Measurements from ENCODE around the gene RNF222. TPM values are rescaled to one million over a fixed set of nuclear protein-coding genes. Genes with fewer than 3 reads are reported as not detected.
A peak's percentile ranks its signal among the peaks of the same experiment; 100 is the strongest.
"Not testable (repeated sequence)": the region's sequence is repeated elsewhere in the genome, so short reads cannot be mapped to it uniquely, and the experiment has no call there.

RNF222 gene
- polyA plus RNA-seq, 1 donor (not counting 4 experiments of a cell fraction or from before 2014, with no cell fraction given) = 0.18 TPM

GRCh38 chr17:8382052-8382879, 15.4 kb downstream of the RNF222 start:
- H4K20me1 ChIP-seq (ENCODE audit: control insufficient read depth, extremely low read depth, insufficient read depth, low read length) = peaks cover 18% of the 10 kb centered on the region
- H3K9ac ChIP-seq (ENCODE audit: control insufficient read depth, extremely low read depth, insufficient read depth, low read length) = peak overlapping the region; percentile 79
- H2AFZ ChIP-seq (ENCODE audit: control insufficient read depth, low read length) = no peak overlapping the region
- H3K27me3 ChIP-seq (ENCODE audit: control insufficient read depth, extremely low read depth, insufficient read depth, low read length) = no peaks in the 10 kb centered on the region
- no peaks in the 10 kb centered on the region for H3K9me1 ChIP-seq (ENCODE audit: control insufficient read depth, extremely low read depth, insufficient read depth, low read length)
- DNase-seq (ENCODE audit: low read depth, low spot score) = no peak
- TF ChIP-seq CTCF (optimal IDR thresholded peaks at IDR 0.05 in 1 of 3, IDR thresholded peaks at IDR 0.05 in 1 of 3, conservative IDR thresholded peaks at IDR 0.05 in 1 of 3; ENCODE audit: extremely low read depth in 1 of 3, insufficient read depth in 2 of 3, low read length in 3 of 3) (no peak), EZH2 (IDR thresholded peaks at IDR 0.05; ENCODE audit: low read length) (no peak)
- H3K4me1 ChIP-seq (ENCODE audit: control insufficient read depth, extremely low read depth, insufficient read depth, low read length) = peaks cover 39% of the 10 kb centered on the region
- peak overlapping the region; percentile 61 to 72 (median 71) for H3K4me3 ChIP-seq (ENCODE audit: control insufficient read depth in 2 of 3, extremely low read depth in 1 of 3, insufficient read depth in 2 of 3, low read depth in 1 of 3, low read length in 3 of 3)
- peak overlapping the region; percentile 50 for H3K27ac ChIP-seq (ENCODE audit: control insufficient read depth, insufficient read depth, low read length)
- no peak for FAIRE-seq
- H3K36me3 ChIP-seq (ENCODE audit: control insufficient read depth in 2 of 2, extremely low read depth in 1 of 2, insufficient read depth in 2 of 2, low read length in 2 of 2) = peaks cover 23 to 35% of the 10 kb centered on the region in 2 experiments
- dilution Hi-C loops (cut with MboI; ENCODE audit: extremely low pct_ligation_motif_present, low sequenced_read_pairs) = no loop called here
- no peaks in the 10 kb centered on the region for H3K9me3 ChIP-seq (ENCODE audit: control insufficient read depth, low read depth, low read length)
- H3K4me2 ChIP-seq (ENCODE audit: control insufficient read depth, extremely low read depth, insufficient read depth, low read depth, low read length) = peak overlapping the region; percentile 79
- H3K79me2 ChIP-seq (ENCODE audit: control insufficient read depth, insufficient read depth, low read length) = peaks cover 44% of the 10 kb centered on the region

- Histone ChIP-seq H3K36me3 (ENCODE audit: control insufficient read depth in 2 of 2, extremely low read depth in 1 of 2, insufficient read depth in 2 of 2, low read length in 2 of 2) (peaks cover 24 to 35% of the 10 kb centered on the region in 2 experiments), H3K79me2 (ENCODE audit: control insufficient read depth, insufficient read depth, low read length) (peaks cover 44% of the 10 kb centered on the region), H3K27ac (ENCODE audit: control insufficient read depth, insufficient read depth, low read length) (no peak overlapping the region), H3K4me3 (ENCODE audit: control insufficient read depth in 2 of 3, extremely low read depth in 1 of 3, insufficient read depth in 2 of 3, low read depth in 1 of 3, low read length in 3 of 3) (peak overlapping the region in 1 of 3 experiments; percentile 19), H4K20me1 (ENCODE audit: control insufficient read depth, extremely low read depth, insufficient read depth, low read length) (peaks cover 22% of the 10 kb centered on the region), H3K27me3 (ENCODE audit: control insufficient read depth, extremely low read depth, insufficient read depth, low read length) (no peaks in the 10 kb centered on the region), H3K4me2 (ENCODE audit: control insufficient read depth, extremely low read depth, insufficient read depth, low read depth, low read length) (peak overlapping the region; percentile 79), H3K4me1 (ENCODE audit: control insufficient read depth, extremely low read depth, insufficient read depth, low read length) (peaks cover 49% of the 10 kb centered on the region), H3K9ac (ENCODE audit: control insufficient read depth, extremely low read depth, insufficient read depth, low read length) (peak overlapping the region; percentile 22), H3K9me1 (ENCODE audit: control insufficient read depth, extremely low read depth, insufficient read depth, low read length) (no peaks in the 10 kb centered on the region), H2AFZ (ENCODE audit: control insufficient read depth, low read length) (no peak overlapping the region), H3K9me3 (ENCODE audit: control insufficient read depth, low read depth, low read length) (no peaks in the 10 kb centered on the region)
- dilution Hi-C loops (cut with MboI; ENCODE audit: extremely low pct_ligation_motif_present, low sequenced_read_pairs) = no loop called here
- DNase-seq (ENCODE audit: low read depth, low spot score) = no peak
- FAIRE-seq = no peak
- no peak for TF ChIP-seq CTCF (optimal IDR thresholded peaks at IDR 0.05 in 1 of 3, IDR thresholded peaks at IDR 0.05 in 1 of 3, conservative IDR thresholded peaks at IDR 0.05 in 1 of 3; ENCODE audit: extremely low read depth in 1 of 3, insufficient read depth in 2 of 3, low read length in 3 of 3)
- TF ChIP-seq EZH2 (IDR thresholded peaks at IDR 0.05; ENCODE audit: low read length) = no peak
These were observed 17.6 kb downstream of the RNF222 start for GRCh38 chr17:8380049-8380448.

- Histone ChIP-seq H3K4me1 (ENCODE audit: control insufficient read depth, extremely low read depth, insufficient read depth, low read length) (peaks cover 40% of the 10 kb centered on the region), H3K79me2 (ENCODE audit: control insufficient read depth, insufficient read depth, low read length) (peaks cover 44% of the 10 kb centered on the region), H3K36me3 (ENCODE audit: control insufficient read depth in 2 of 2, extremely low read depth in 1 of 2, insufficient read depth in 2 of 2, low read length in 2 of 2) (peaks cover 24 to 35% of the 10 kb centered on the region in 2 experiments), H4K20me1 (ENCODE audit: control insufficient read depth, extremely low read depth, insufficient read depth, low read length) (peaks cover 22% of the 10 kb centered on the region)
- H3K4me3 ChIP-seq (ENCODE audit: control insufficient read depth in 2 of 3, extremely low read depth in 1 of 3, insufficient read depth in 2 of 3, low read depth in 1 of 3, low read length in 3 of 3); H3K9ac ChIP-seq (ENCODE audit: control insufficient read depth, extremely low read depth, insufficient read depth, low read length); H3K4me2 ChIP-seq (ENCODE audit: control insufficient read depth, extremely low read depth, insufficient read depth, low read depth, low read length); H3K27me3 ChIP-seq (ENCODE audit: control insufficient read depth, extremely low read depth, insufficient read depth, low read length); FAIRE-seq; H3K9me3 ChIP-seq (ENCODE audit: control insufficient read depth, low read depth, low read length); DNase-seq (ENCODE audit: low read depth, low spot score); H3K9me1 ChIP-seq (ENCODE audit: control insufficient read depth, extremely low read depth, insufficient read depth, low read length); H2AFZ ChIP-seq (ENCODE audit: control insufficient read depth, low read length); dilution Hi-C loops (cut with MboI; ENCODE audit: extremely low pct_ligation_motif_present, low sequenced_read_pairs); H3K27ac ChIP-seq (ENCODE audit: control insufficient read depth, insufficient read depth, low read length): not testable (repeated sequence)
These were observed 19.5 kb downstream of the RNF222 start for GRCh38 chr17:8378117-8378516.
